GM18502 (cell line): ENCODE results near the gene WNT7A.

Experiments
- ATAC-seq: cut with Tn5 transposase; IDR thresholded peaks from one replicate; pipeline ENCODE4 v1.9.1; 2021; ENCODE audit warnings: mild to moderate bottlenecking; ENCODE audit not compliant: unreplicated experiment, poor library complexity

WNT7A gene

DNA sequence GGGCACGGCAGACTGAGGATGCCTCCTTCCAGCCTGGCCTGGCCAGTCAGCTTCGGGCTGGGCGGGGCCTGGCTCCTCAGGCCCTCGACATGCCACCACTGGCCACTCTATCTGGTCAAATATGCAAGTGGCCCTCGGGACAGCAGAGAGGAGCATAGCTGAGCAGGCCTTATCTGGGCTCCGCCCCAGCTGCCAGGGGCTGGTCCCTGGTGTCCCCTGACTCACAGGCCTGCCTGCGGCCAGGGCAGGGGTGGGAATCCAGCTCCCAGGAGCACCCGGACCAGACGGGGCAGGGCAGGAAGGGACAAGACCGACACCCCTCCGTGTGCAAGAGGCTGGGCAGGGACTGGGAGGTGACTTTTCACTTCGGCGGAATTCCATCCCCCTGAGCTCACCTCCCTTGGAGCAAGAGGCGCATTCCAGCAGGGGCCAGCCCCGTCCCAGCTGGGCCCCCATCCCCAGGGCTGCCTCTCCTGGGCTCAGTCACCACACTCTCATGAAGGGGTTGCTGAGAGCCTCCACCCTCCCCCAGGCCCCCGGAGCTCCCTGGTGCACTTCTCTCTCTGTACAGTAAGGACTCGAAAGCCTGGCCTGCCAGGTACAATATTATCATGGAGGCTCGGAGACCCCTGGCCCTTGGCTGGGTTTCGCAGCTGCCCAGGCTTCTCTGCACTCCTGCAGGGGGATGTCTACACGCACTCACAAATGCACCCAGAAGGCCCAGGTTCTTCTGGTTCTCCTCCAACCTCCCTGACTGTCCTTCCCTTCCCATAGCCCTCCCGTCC lies 29.5 kb downstream of the WNT7A start:
- no peak for ATAC-seq

DNA sequence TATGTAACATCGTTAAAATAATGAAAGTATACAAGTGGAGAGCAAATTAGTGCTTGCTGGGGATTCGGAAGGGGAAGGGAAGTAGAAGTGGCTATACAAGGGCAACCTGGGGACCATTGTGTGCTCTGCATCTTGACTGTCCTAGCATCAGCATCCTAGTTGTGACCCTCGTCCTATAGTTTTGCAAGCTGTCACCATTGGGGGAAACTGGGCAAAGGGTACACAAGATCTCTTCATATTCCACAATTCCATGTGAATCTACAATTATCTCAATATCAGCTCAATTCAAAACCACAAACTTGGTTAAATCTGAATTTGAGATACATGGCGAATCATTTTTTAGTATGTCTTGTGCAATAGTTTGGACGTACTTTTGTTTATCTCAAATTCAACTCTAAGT lies 30.9 kb downstream of the WNT7A start:
- no peak for ATAC-seq

- ATAC-seq, result no peak
These were observed 32.9 kb downstream of the WNT7A start for GRCh38 chr3:13846716-13847570.

DNA sequence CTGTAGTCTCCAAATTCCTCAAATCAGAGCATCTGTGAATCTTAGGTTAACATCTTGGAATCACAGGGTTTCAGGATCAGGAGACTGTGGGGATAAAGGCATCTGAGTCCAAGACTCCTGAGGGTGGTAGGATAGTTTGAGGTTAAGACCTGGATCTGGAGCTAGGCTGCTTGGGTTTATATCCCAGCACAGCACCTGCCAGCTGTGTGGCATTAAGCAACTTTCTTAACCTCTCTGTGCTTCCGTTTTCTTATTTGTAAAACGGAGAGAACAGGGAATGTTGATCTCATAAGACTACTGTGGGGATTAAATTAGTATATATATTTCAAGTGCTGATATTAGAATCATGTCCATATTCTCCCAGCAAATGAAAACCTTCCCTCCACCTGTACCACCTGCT lies 33.6 kb downstream of the WNT7A start:
- ATAC-seq, result no peak

DNA sequence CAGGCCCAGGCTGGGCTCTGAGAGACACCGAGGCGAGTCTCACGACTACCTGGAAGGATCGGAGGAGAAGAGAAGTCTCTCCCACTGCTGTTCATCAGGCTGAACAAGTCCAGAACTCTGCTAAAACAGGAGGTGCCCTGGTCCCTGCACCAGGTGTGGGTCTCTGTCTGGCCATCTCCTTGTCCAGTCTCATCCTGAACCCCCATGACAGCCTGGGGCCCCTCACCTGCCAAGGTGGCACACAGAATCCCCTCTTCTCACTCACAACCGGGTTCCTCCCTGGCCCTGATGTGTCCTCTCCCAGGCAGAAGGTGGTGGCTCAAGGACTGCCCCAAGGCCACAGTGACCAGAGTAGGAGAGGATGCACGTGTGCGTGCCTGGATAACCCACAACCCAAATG lies 34.1 kb downstream of the WNT7A start:
- no peak for ATAC-seq

GRCh38 chr3:13844911-13845310 lies 35.0 kb downstream of the WNT7A start:
- no peak for ATAC-seq

GRCh38 chr3:13844286-13844685 lies 35.6 kb downstream of the WNT7A start:
- no peak for ATAC-seq

- no peak for ATAC-seq
These were observed 36.5 kb downstream of the WNT7A start for GRCh38 chr3:13843351-13843750.

DNA sequence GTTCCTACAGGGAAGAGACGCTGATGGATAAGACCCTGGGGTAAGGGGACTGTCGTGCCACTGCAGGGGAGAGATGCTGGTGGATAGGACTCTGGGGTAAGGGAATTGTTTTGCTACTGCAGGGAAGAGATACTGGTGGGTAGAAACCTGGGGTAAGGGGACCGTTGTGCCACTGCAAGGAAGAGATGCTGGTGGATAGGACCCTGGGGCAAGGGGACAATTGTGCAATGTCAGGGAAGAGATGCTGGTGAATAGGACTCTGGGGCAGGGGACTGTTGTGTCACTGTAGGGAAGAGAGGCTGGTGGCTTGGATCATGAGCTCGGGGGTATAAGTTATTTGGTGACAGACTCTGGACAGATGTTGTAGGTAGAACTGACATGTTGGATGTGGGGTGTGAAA lies 37.6 kb downstream of the WNT7A start:
- no peak for ATAC-seq

DNA sequence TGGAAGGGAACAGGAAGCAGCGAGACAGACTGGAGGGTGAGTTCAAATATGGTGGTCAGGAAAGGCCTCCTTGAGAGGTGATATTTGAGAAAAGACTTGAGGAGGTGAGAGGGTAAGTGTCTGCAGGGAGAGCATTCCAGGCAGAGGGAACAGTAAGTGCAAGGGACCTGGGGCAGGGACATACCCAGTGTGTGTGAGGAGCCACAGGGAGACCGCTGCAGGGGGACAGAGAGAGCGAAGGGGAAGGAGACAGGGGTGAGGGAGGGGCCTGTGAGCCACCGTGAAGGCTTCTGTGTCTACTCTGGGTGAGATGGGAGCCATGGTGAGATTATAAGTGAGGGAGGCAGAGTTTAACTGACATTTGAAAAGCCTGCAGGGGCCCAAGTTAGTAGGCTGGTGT lies 38.0 kb downstream of the WNT7A start:
- ATAC-seq, result no peak

DNA sequence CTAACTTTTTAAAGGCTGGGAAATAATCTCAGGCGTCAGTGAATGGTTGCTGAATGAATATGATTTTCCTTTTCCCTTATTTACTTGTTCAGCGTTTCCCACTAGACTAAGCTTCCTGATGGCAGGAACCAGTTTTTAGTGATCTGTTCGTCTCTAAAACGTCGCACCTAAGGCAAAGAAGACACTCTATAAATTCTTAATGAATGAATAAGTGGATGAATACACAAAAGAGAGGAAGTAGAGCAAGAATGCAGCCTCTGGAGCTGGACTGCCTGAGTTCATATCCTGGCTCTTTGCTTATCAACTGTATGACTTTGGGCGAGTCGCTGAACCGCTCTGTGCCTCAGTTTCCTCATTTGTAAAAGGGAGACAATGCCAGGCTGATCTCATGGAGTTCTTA lies 38.7 kb downstream of the WNT7A start:
- ATAC-seq, result no peak

DNA sequence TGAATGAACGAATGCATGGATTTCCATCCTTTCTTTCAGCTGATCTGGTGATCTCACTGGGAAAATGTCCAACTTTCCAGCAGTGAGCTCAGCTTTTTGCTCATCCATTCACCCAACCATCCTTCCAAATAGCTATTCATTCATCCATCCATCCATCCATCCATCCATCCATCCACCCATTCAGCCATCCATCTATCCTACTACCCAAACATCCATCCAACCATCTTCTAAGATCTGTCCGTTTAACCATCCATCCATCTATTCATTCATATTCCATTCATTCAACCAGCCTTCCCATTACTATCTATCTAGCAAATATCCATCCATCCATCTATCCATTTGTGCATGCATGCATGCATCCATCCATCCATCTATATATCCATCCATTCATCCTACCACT lies 39.4 kb downstream of the WNT7A start:
- ATAC-seq, result no peak

GRCh38 chr3:13839726-13840340 lies 40.0 kb downstream of the WNT7A start:
- no peak for ATAC-seq

- no peak for ATAC-seq
These were observed 40.6 kb downstream of the WNT7A start for GRCh38 chr3:13839253-13839652.

GRCh38 chr3:13838421-13838820 lies 41.5 kb downstream of the WNT7A start:
- no peak for ATAC-seq

DNA sequence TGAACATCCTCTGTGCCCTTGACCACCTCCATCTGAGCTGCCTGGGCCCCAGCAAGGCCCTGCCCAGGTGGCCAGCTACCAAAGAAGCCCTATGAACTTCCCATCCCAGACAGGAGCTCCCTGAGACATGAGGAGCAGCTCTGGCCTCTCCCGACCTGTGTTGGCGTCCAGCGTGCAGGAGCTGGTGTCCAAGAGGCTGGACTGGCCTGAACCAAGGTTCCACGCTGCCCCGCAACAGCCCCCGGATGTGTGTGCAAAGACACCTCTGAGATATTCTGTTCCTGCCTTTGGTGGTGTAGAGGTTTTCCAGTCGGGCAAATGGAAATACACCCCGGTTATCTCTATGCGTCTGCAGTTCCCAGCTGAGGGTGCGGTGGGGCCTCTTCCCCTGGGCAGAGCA lies 42.1 kb downstream of the WNT7A start:
- ATAC-seq, result no peak

DNA sequence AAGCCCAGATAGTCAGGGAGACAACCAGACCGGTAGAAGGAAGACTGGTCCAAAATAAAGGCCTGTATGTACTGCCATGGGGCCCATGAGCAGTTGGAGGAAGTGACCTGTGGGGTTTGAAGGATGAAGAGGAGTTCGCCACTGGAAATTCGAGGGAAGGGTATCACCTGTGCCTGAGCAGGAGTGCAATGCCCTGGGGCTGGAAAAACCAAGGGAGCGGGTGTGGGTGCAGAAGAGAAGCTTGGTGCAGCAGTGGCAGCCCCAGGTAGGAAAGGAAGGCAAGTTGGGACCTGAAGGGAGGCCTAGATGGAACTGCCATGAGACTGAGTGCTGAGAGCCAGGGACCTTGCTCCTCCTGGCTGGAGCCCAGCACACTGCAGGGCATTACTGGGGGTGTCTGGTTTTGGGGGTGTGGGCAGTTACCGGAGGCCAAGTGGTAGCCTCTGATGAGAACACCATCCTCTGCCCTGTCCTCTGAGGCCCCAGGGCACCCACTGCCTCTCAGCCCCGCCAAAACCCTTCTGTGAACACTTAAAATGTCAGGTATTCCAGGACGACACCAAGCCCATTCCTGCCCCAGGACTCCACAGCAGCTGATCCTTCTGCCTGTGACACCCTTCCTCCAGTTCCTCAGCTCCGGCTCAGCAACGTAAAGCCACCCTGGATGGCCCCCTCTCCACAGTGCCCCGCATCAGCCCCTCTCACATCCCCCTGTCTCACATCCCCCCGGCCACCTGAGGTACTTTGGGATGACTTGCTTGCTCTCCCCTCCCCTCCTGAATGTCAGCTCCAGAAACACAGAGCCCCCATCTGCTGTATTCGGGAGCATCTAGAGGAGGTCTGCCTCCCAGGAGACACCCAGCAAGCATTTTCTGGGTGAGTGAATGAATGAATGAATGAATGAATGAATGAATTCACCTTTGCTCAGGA lies 42.9 kb downstream of the WNT7A start:
- no peak for ATAC-seq

- ATAC-seq, result no peak
These were observed 44.6 kb downstream of the WNT7A start for GRCh38 chr3:13835246-13835645.

DNA sequence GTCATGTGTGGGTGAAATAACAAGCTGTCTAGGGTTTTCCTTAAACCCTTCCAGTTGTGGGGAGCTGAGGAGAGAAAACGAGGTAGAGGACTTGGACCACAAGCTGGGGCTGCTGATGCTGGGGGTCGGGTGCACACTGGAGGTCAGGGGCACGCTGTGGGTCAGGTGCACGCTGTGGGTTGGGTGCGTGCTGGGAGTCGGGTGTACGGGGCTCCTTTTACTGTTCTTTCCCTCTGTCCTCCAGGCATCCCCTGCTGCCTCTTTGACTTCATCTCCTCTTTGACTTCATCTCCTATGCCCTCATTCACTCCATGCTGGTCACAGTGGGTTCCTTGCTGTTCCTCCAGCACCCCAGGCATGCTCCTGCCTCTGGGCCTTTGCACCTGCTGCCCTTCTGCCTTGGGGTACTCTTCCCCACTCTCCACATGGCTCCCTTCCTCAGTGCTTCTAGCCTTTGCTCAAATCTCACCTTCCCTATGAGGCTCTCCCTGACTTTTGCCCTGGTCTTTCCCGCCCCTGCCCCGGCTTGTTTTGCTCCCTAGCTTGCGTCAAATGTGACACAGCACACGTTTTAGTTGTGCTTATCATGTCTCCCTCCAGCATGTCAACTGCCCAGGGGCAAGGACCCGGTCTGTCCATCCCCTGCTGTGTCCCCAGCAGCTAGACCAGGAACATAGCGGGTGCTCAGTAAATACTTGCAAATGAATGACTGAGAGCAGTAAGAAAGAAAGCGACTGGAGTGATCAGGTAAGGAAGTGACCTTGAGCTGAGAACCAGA lies 45.4 kb downstream of the WNT7A start:
- ATAC-seq, result no peak
